AG09319 (cell line): ENCODE results near the gene TSPAN15.

Source experiments
- DNase-seq: peaks from one replicate; pipeline ENCODE4 v3.0.0-alpha.2; 2010; ENCODE audit warnings: low read depth; ENCODE audit errors: extremely low read depth
- CTCF ChIP-seq: IDR thresholded peaks from 2 replicates; pipeline ENCODE4 v1.5.1; 2011; ENCODE audit warnings: low read depth, mild to moderate bottlenecking, inconsistent platforms, low read length, moderate library complexity

Gene TSPAN15

GRCh38 chr10:69425511-69426298 lies 25.6 kb upstream of the TSPAN15 start:
- no peak for DNase-seq
- TF ChIP-seq CTCF: no peak

- no peak for DNase-seq
- no peak for TF ChIP-seq CTCF
Measured at GRCh38 chr10:69426376-69426727, 24.9 kb upstream of the TSPAN15 start.

- DNase-seq: no peak
- no peak for TF ChIP-seq CTCF
Measured at GRCh38 chr10:69428165-69428564, 23.1 kb upstream of the TSPAN15 start.

GRCh38 chr10:69434169-69434568 lies 17.1 kb upstream of the TSPAN15 start:
- no peak for DNase-seq
- no peak for TF ChIP-seq CTCF

GRCh38 chr10:69434926-69435325 lies 16.3 kb upstream of the TSPAN15 start:
- no peak for TF ChIP-seq CTCF
- DNase-seq: no peak

- DNase-seq: no peak
- no peak for TF ChIP-seq CTCF
Measured at GRCh38 chr10:69435966-69436520, 15.2 kb upstream of the TSPAN15 start.
